ENCODE results near the gene RMND5A.
A peak's percentile ranks its signal among the peaks of the same experiment; 100 is the strongest.

Gene RMND5A

GRCh38 chr2:86673986-86674670 lies 46.0 kb upstream of the RMND5A start:
- TF ChIP-seq EGR1 (IDR thresholded peaks at IDR 0.05) = no peak
- no peak for TF ChIP-seq TAF1 (IDR thresholded peaks at IDR 0.05; ENCODE audit: low read depth)
- TF ChIP-seq MAX (IDR thresholded peaks at IDR 0.05) = no peak
- no peak for TF ChIP-seq CEBPB (IDR thresholded peaks at IDR 0.05)
- no peak for TF ChIP-seq RAD21 (IDR thresholded peaks at IDR 0.05; ENCODE audit: low read depth)
- no peak for TF ChIP-seq USF1 (IDR thresholded peaks at IDR 0.05)
- no peak for TF ChIP-seq FOXM1 (IDR thresholded peaks at IDR 0.05; ENCODE audit: borderline replicate concordance, low read depth)
- no peak for TF ChIP-seq TCF12 (IDR thresholded peaks at IDR 0.05; ENCODE audit: low read depth)
- TF ChIP-seq REST (IDR thresholded peaks at IDR 0.05; ENCODE audit: low read depth) = no peak
- TF ChIP-seq CREB1 (IDR thresholded peaks at IDR 0.05; ENCODE audit: low read depth) = no peak

GRCh38 chr2:86675104-86675503 lies 45.0 kb upstream of the RMND5A start:
- no peak for TF ChIP-seq FOXM1 (IDR thresholded peaks at IDR 0.05; ENCODE audit: borderline replicate concordance, low read depth)
- no peak for TF ChIP-seq CEBPB (IDR thresholded peaks at IDR 0.05)
- TF ChIP-seq TCF12 (IDR thresholded peaks at IDR 0.05; ENCODE audit: low read depth) = no peak
- no peak for TF ChIP-seq EP300 (IDR thresholded peaks at IDR 0.05; ENCODE audit: borderline replicate concordance)
- TF ChIP-seq RAD21 (IDR thresholded peaks at IDR 0.05; ENCODE audit: low read depth) = no peak
- no peak for TF ChIP-seq EGR1 (IDR thresholded peaks at IDR 0.05)
- no peak for TF ChIP-seq ZBTB7A (IDR thresholded peaks at IDR 0.05; ENCODE audit: low read depth)
- no peak for TF ChIP-seq TEAD4 (IDR thresholded peaks at IDR 0.05)
- TF ChIP-seq CREB1 (IDR thresholded peaks at IDR 0.05; ENCODE audit: low read depth) = no peak
- no peak for TF ChIP-seq NFIC (IDR thresholded peaks at IDR 0.05)
- TF ChIP-seq YY1 (IDR thresholded peaks at IDR 0.05; ENCODE audit: low read depth) = no peak
- TF ChIP-seq TAF1 (IDR thresholded peaks at IDR 0.05; ENCODE audit: low read depth) = no peak
- no peak for TF ChIP-seq USF1 (IDR thresholded peaks at IDR 0.05)
- no peak for TF ChIP-seq REST (IDR thresholded peaks at IDR 0.05; ENCODE audit: low read depth)
- TF ChIP-seq MAX (IDR thresholded peaks at IDR 0.05) = no peak

GRCh38 chr2:86675511-86676015 lies 44.5 kb upstream of the RMND5A start:
- TF ChIP-seq TEAD4 (IDR thresholded peaks at IDR 0.05) (no peak), RAD21 (IDR thresholded peaks at IDR 0.05; ENCODE audit: low read depth) (peak; percentile 38), MAX (IDR thresholded peaks at IDR 0.05) (no peak), CEBPB (IDR thresholded peaks at IDR 0.05) (no peak)

- TF ChIP-seq USF1 (IDR thresholded peaks at IDR 0.05) = no peak
- no peak for TF ChIP-seq CREB1 (IDR thresholded peaks at IDR 0.05; ENCODE audit: low read depth)
Observed at GRCh38 chr2:86677816-86678215, 42.3 kb upstream of the RMND5A start.

GRCh38 chr2:86679036-86679435 lies 41.1 kb upstream of the RMND5A start:
- TF ChIP-seq USF1 (IDR thresholded peaks at IDR 0.05) = no peak
- TF ChIP-seq NFIC (IDR thresholded peaks at IDR 0.05) = no peak
- no peak for TF ChIP-seq CEBPB (IDR thresholded peaks at IDR 0.05)
- TF ChIP-seq REST (IDR thresholded peaks at IDR 0.05; ENCODE audit: low read depth) = no peak
- TF ChIP-seq EGR1 (IDR thresholded peaks at IDR 0.05) = no peak
- no peak for TF ChIP-seq EP300 (IDR thresholded peaks at IDR 0.05; ENCODE audit: borderline replicate concordance)
- TF ChIP-seq CREB1 (IDR thresholded peaks at IDR 0.05; ENCODE audit: low read depth) = no peak
- no peak for TF ChIP-seq RAD21 (IDR thresholded peaks at IDR 0.05; ENCODE audit: low read depth)
- no peak for TF ChIP-seq YY1 (IDR thresholded peaks at IDR 0.05; ENCODE audit: low read depth)
- no peak for TF ChIP-seq TAF1 (IDR thresholded peaks at IDR 0.05; ENCODE audit: low read depth)
- TF ChIP-seq TEAD4 (IDR thresholded peaks at IDR 0.05) = no peak
